HepG2 (cell line): ENCODE measurements around the gene NFE2L1. TPM values are rescaled to one million over a fixed set of nuclear protein-coding genes. Genes with fewer than 3 reads are reported as not detected.
A peak's percentile ranks its signal among the peaks of the same experiment; 100 is the strongest.

Source experiments
- FOXK1 ChIP-seq: sonication (generic); formaldehyde crosslinking; IDR thresholded peaks from 2 replicates; pipeline ENCODE4 v1.4.0; 2020; ENCODE audit warnings: low read depth, missing genetic modification reagents, borderline replicate concordance
- GMEB1 ChIP-seq: sonication (generic); formaldehyde crosslinking; IDR thresholded peaks from 2 replicates; pipeline ENCODE4 v1.5.1; 2020; ENCODE audit warnings: missing genetic modification reagents, mild to moderate bottlenecking, borderline replicate concordance
- ISL2 ChIP-seq: sonication (generic); formaldehyde crosslinking; IDR thresholded peaks from 2 replicates; pipeline ENCODE4 v1.5.0; 2020; ENCODE audit warnings: missing genetic modification reagents
- NR2C2 ChIP-seq: sonication (generic); formaldehyde crosslinking; IDR thresholded peaks from 2 replicates; pipeline ENCODE4 v1.4.0; 2020; ENCODE audit warnings: missing genetic modification reagents, mild to moderate bottlenecking, moderate library complexity, borderline replicate concordance
- RFXAP ChIP-seq: sonication (generic); formaldehyde crosslinking; IDR thresholded peaks from 2 replicates; pipeline ENCODE4 v1.4.0; 2020; ENCODE audit warnings: missing genetic modification reagents, borderline replicate concordance
- ZBTB3 ChIP-seq: sonication (generic); formaldehyde crosslinking; IDR thresholded peaks from 2 replicates; pipeline ENCODE4 v1.4.0; 2020; ENCODE audit warnings: low read depth, mild to moderate bottlenecking, moderate library complexity, missing genetic modification reagents, borderline replicate concordance
- ZNF24 ChIP-seq: fragments of 450-650 bp; IDR thresholded peaks from 2 replicates; pipeline ENCODE4 v1.6.1; 2017; ENCODE audit warnings: antibody characterized with exemption, mild to moderate bottlenecking
- ZNF264 ChIP-seq: sonication (generic); formaldehyde crosslinking; IDR thresholded peaks from 2 replicates; pipeline ENCODE4 v1.4.0; 2020; ENCODE audit warnings: missing genetic modification reagents
- ZNF274 ChIP-seq: sonication (generic); formaldehyde crosslinking; IDR thresholded peaks from 2 replicates; pipeline ENCODE4 v1.5.1; 2020; ENCODE audit warnings: mild to moderate bottlenecking, missing genetic modification reagents
- ZNF615 ChIP-seq: sonication (generic); formaldehyde crosslinking; IDR thresholded peaks from 2 replicates; pipeline ENCODE4 v1.5.0; 2020; ENCODE audit warnings: mild to moderate bottlenecking, missing genetic modification reagents, borderline replicate concordance
- ZNF652 ChIP-seq: IDR thresholded peaks from 2 replicates; pipeline ENCODE4 v1.6.1; 2016; ENCODE audit warnings: low read depth, borderline replicate concordance
- ZNF772 ChIP-seq: sonication (generic); formaldehyde crosslinking; IDR thresholded peaks from 2 replicates; pipeline ENCODE4 v1.5.0; 2020; ENCODE audit warnings: mild to moderate bottlenecking, missing genetic modification reagents
- ZNF839 ChIP-seq: sonication (generic); formaldehyde crosslinking; IDR thresholded peaks from 2 replicates; pipeline ENCODE4 v1.4.0; 2020; ENCODE audit warnings: missing genetic modification reagents, mild to moderate bottlenecking, borderline replicate concordance
- polyA plus RNA-seq, 8 experiments: library from polyadenylated mRNA; depleted of rRNA in 3 of 8; stranded (reverse) in 7 of 8; unstranded in 1 of 8; fragments of >200 nt; fragmentation: Illumina TruSeq in 4 of 8; extraction: Trizol in 4 of 8; gene quantifications; 2 replicates each; pipeline versions ENCODE4 v1.2.1 to v1.2.3, GENCODE V29; 2011 to 2016; ENCODE audit warnings: low read depth in 4 of 8, missing spikeins in 1 of 8, mixed read lengths in 1 of 8; ENCODE audit not compliant: insufficient read depth in 1 of 8
- total RNA-seq, 5 experiments: library from RNA; depleted of rRNA; stranded (reverse); fragments of >200 nt; fragmentation: Illumina TruSeq; extraction: Trizol; gene quantifications; 2 replicates each; pipeline ENCODE4 v1.2.3, GENCODE V29; 2016; ENCODE audit warnings: low read depth in 1 of 5
- TF ChIP-seq, protein P1 (sequence below): sonication (generic); formaldehyde crosslinking; IDR thresholded peaks from 2 replicates; pipeline ENCODE4 v1.5.0; 2020; ENCODE audit warnings: mild to moderate bottlenecking, missing genetic modification reagents
- TF ChIP-seq, protein P2 (sequence below): sonication (generic); formaldehyde crosslinking; IDR thresholded peaks from 2 replicates; pipeline ENCODE4 v1.4.0; 2020; ENCODE audit warnings: missing genetic modification reagents, mild to moderate bottlenecking, borderline replicate concordance
- TF ChIP-seq, protein P3 (sequence below), 2 experiments: sonication (generic) in 1 of 2; formaldehyde crosslinking in 1 of 2; IDR thresholded peaks; 2 replicates each; pipeline versions ENCODE4 v1.6.1 to v1.9.0; 2014 to 2022; ENCODE audit warnings: antibody characterized with exemption in 1 of 2, borderline replicate concordance in 1 of 2, inconsistent platforms in 1 of 2, low read depth in 1 of 2, missing genetic modification reagents in 1 of 2

Gene NFE2L1
- total and polyA plus RNA-seq, 2 of the 13 experiments (the other 11 are each of a cell fraction or from before 2014, with no cell fraction given) = 67.0 to 234 TPM

DNA sequence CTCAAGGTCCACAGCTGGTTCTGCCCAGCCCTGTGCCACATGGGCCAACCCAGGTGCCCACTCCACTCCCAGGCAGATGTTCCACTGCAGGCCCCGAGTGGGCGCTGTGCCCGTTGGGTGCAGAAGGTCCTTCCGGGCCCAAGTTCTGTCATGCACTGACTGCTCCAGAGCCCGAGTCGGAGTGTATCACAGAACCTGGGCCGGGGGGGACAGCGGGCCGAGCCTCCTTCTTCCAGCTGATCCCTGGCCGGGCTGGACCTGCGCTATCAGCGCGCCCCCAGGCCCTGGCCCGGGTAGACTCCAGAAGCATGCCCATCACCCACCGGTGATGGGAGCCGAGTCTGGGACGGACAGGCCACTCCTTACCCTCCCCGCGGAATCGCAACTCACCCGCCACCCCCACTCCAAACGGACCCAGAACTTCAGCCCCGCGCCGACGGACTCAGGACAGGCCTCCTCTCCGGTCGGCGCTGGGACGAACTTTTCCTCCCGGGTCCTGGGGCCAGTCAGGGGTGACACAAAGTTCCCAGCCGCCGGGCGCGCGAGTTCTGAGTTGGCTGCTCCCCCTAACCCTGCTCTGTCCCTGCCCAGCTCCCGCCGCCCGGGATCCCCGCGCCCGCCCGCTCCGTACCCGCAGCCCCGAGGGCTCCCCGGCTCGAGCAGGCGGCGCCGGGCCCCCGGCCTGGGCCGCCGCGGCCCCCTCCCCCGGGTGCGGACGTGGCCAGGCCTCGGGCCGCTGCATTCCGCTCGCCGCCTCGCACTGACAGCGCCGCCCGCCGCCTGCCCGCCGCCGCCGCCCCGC, 10.9 kb upstream of the NFE2L1 start, which contains the start of gene COPZ2 (continued):
- TF ChIP-seq NR2C2 (CRISPR knock-in tag) (0 out of 2 replicates have a peak, but pooled peaks have one; percentile 52), ZNF264 (no peak), ZNF772 (CRISPR knock-in tag) (no peak), ZNF615 (CRISPR knock-in tag) (no peak), FOXK1 (CRISPR knock-in tag) (0 out of 2 replicates have a peak, but pooled peaks have one; percentile 15), RFXAP (no peak; the same call in 1 of the 2 replicates), ZNF652 (CRISPR knock-in tag) (no peak), GMEB1 (0 out of 2 replicates have a peak, but pooled peaks have one; percentile 44), ZNF839 (CRISPR knock-in tag) (peak; percentile 94; the same call in 1 of the 2 replicates), ISL2 (CRISPR knock-in tag) (no peak; the same call in 1 of the 2 replicates), ZNF274 (CRISPR knock-in tag) (peak; percentile 75; the same call in 1 of the 2 replicates), ZBTB3 (no peak; the same call in 1 of the 2 replicates), ZNF24 (no peak)
- TF ChIP-seq, protein P1, sequence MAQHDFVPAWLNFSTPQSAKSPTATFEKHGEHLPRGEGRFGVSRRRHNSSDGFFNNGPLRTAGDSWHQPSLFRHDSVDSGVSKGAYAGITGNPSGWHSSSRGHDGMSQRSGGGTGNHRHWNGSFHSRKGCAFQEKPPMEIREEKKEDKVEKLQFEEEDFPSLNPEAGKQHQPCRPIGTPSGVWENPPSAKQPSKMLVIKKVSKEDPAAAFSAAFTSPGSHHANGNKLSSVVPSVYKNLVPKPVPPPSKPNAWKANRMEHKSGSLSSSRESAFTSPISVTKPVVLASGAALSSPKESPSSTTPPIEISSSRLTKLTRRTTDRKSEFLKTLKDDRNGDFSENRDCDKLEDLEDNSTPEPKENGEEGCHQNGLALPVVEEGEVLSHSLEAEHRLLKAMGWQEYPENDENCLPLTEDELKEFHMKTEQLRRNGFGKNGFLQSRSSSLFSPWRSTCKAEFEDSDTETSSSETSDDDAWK (CRISPR knock-in tag) = no peak
- TF ChIP-seq, protein P2, sequence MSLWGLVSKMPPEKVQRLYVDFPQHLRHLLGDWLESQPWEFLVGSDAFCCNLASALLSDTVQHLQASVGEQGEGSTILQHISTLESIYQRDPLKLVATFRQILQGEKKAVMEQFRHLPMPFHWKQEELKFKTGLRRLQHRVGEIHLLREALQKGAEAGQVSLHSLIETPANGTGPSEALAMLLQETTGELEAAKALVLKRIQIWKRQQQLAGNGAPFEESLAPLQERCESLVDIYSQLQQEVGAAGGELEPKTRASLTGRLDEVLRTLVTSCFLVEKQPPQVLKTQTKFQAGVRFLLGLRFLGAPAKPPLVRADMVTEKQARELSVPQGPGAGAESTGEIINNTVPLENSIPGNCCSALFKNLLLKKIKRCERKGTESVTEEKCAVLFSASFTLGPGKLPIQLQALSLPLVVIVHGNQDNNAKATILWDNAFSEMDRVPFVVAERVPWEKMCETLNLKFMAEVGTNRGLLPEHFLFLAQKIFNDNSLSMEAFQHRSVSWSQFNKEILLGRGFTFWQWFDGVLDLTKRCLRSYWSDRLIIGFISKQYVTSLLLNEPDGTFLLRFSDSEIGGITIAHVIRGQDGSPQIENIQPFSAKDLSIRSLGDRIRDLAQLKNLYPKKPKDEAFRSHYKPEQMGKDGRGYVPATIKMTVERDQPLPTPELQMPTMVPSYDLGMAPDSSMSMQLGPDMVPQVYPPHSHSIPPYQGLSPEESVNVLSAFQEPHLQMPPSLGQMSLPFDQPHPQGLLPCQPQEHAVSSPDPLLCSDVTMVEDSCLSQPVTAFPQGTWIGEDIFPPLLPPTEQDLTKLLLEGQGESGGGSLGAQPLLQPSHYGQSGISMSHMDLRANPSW (CRISPR knock-in tag) = no peak
- TF ChIP-seq, protein P3, sequence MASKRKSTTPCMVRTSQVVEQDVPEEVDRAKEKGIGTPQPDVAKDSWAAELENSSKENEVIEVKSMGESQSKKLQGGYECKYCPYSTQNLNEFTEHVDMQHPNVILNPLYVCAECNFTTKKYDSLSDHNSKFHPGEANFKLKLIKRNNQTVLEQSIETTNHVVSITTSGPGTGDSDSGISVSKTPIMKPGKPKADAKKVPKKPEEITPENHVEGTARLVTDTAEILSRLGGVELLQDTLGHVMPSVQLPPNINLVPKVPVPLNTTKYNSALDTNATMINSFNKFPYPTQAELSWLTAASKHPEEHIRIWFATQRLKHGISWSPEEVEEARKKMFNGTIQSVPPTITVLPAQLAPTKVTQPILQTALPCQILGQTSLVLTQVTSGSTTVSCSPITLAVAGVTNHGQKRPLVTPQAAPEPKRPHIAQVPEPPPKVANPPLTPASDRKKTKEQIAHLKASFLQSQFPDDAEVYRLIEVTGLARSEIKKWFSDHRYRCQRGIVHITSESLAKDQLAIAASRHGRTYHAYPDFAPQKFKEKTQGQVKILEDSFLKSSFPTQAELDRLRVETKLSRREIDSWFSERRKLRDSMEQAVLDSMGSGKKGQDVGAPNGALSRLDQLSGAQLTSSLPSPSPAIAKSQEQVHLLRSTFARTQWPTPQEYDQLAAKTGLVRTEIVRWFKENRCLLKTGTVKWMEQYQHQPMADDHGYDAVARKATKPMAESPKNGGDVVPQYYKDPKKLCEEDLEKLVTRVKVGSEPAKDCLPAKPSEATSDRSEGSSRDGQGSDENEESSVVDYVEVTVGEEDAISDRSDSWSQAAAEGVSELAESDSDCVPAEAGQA (IDR thresholded peaks at IDR 0.05; ENCODE audit: low read depth) = no peak
- TF ChIP-seq, protein P3 (CRISPR knock-in tag; IDR thresholded peaks at IDR 0.05; ENCODE audit: borderline replicate concordance) = no peak
